ENCODE results near the gene IGF2. TPM values are rescaled to one million over a fixed set of nuclear protein-coding genes. Genes with fewer than 3 reads are reported as not detected.

Gene IGF2
- total RNA-seq, 4 donors from 2014 or later: 8.2 to 19.8 (median 12.2) TPM

- TF ChIP-seq POLR2AphosphoS5 (IDR thresholded peaks at IDR 0.05): no peak
- TF ChIP-seq CTCF (IDR thresholded peaks at IDR 0.05): no peak
- TF ChIP-seq POLR2A (IDR thresholded peaks at IDR 0.05): no peak
- TF ChIP-seq EP300 (IDR thresholded peaks at IDR 0.05; ENCODE audit: low read depth): no peak
- Histone ChIP-seq H3K9me3 (no peaks in the 10 kb centered on the region), H3K4me3 (no peak overlapping the region), H3K36me3 (no peaks in the 10 kb centered on the region), H3K4me1 (peaks cover 0 to 38% (median 16%) of the 10 kb centered on the region in 4 donors), H3K27ac (no peak overlapping the region), H3K27me3 (peaks cover 99% of the 10 kb centered on the region)
- intact Hi-C loops (cut with DNase I; ENCODE audit: low total_unique reads): no loop called here
- WGBS, 2 donors (ENCODE audit: low coverage in 1 of 2): 8 to 20% methylated on average over 9 to 69 of the region's 102 CpGs
- DNase-seq: no peak
- in situ Hi-C loops (cut with MboI; ENCODE audit: low pct_ligation_motif_present in 1 of 4, low pct_unique_long_range_greater_than_20kb in 1 of 4, low sequenced_read_pairs in 3 of 4): no loop called here
Observed at GRCh38 chr11:2140411-2141400, 1.5 kb upstream of the IGF2 start.

GRCh38 chr11:2139621-2140337, 590 bp upstream of the IGF2 start:
- Histone ChIP-seq H3K4me1 (peaks cover 0 to 38% (median 16%) of the 10 kb centered on the region in 4 donors), H3K4me3 (no peak overlapping the region), H3K36me3 (no peaks in the 10 kb centered on the region), H3K27me3 (peaks cover 99% of the 10 kb centered on the region), H3K9me3 (no peaks in the 10 kb centered on the region), H3K27ac (no peak overlapping the region)
- intact Hi-C loops (cut with DNase I; ENCODE audit: low total_unique reads) (no loop called here), in situ Hi-C loops (cut with MboI; ENCODE audit: low pct_ligation_motif_present in 1 of 4, low pct_unique_long_range_greater_than_20kb in 1 of 4, low sequenced_read_pairs in 3 of 4) (no loop called here)
- WGBS, 2 donors (ENCODE audit: low coverage in 1 of 2): 7% methylated on average over 41 of the region's 57 CpGs; no CpG with 5 or more reads in 1 of the 2 donors
- TF ChIP-seq EP300 (IDR thresholded peaks at IDR 0.05; ENCODE audit: low read depth) (no peak), POLR2AphosphoS5 (IDR thresholded peaks at IDR 0.05) (no peak), CTCF (IDR thresholded peaks at IDR 0.05) (no peak), POLR2A (IDR thresholded peaks at IDR 0.05) (no peak)
- DNase-seq: no peak

GRCh38 chr11:2138431-2139122, 612 bp downstream of the IGF2 start:
- intact Hi-C loops (cut with DNase I; ENCODE audit: low total_unique reads) (no loop called here), in situ Hi-C loops (cut with MboI; ENCODE audit: low pct_ligation_motif_present in 1 of 4, low pct_unique_long_range_greater_than_20kb in 1 of 4, low sequenced_read_pairs in 3 of 4) (no loop called here)
- WGBS, 2 donors (ENCODE audit: low coverage in 1 of 2): 3 to 5% methylated on average over 17 to 61 of the region's 68 CpGs
- no peak for DNase-seq
- H3K27ac ChIP-seq: no peak overlapping the region
- H3K9me3 ChIP-seq: no peaks in the 10 kb centered on the region
- peaks cover 99% of the 10 kb centered on the region for H3K27me3 ChIP-seq
- TF ChIP-seq EP300 (IDR thresholded peaks at IDR 0.05; ENCODE audit: low read depth) (no peak), POLR2A (IDR thresholded peaks at IDR 0.05) (no peak), POLR2AphosphoS5 (IDR thresholded peaks at IDR 0.05) (no peak), CTCF (IDR thresholded peaks at IDR 0.05) (no peak)
- peaks cover 0 to 34% (median 8%) of the 10 kb centered on the region in 4 donors for H3K4me1 ChIP-seq
- H3K4me3 ChIP-seq: peak overlapping the region in 3 of 4 donors; percentile 16 to 47 (median 17)
- H3K36me3 ChIP-seq: no peaks in the 10 kb centered on the region
